Caco-2 (cell line): Measurements from ENCODE around the gene EMILIN3. TPM values are rescaled to one million over a fixed set of nuclear protein-coding genes. Genes with fewer than 3 reads are reported as not detected.
A peak's percentile ranks its signal among the peaks of the same experiment; 100 is the strongest.

Source experiments
- BruUV-seq: library from RNA; stranded (reverse); fragments of 400-500 nt; replicated peaks from 2 replicates; lab custom pipeline; 2021; lab: Mats Ljungman, UMichigan
- CTCF ChIA-PET: fragments of 300-600 bp; sonication (Branson Sonifier 250); formaldehyde crosslinking; loops from one replicate; lab custom pipeline; 2022; ENCODE audit warnings: antibody characterized with exemption; lab: Charles Lee
- POLR2A ChIA-PET: fragments of 300-600 bp; sonication (Branson Sonifier 250); formaldehyde crosslinking; loops from one replicate; lab custom pipeline; 2022; ENCODE audit warnings: antibody characterized with exemption; lab: Charles Lee
- DNase-seq, 2 experiments: peaks; one replicate each; pipeline versions ENCODE4 v3.0.0 to v3.0.0-alpha.2; 2020 to 2022
- H3K27me3 ChIP-seq: replicated peaks from 2 replicates; pipeline ENCODE4 v1.6.0; 2011; ENCODE audit warnings: low read length; ENCODE audit not compliant: control insufficient read depth, insufficient read depth
- H3K36me3 ChIP-seq: 2 replicates; pipeline ENCODE4 v1.5.1; 2011; ENCODE audit warnings: low read length; ENCODE audit not compliant: control insufficient read depth, insufficient read depth
- H3K4me1 ChIP-seq: fragments of 250-450 bp; sonication (Bioruptor Pico); 2 replicates; pipeline ENCODE4 v1.5.1; 2020; ENCODE audit warnings: mild to moderate bottlenecking
- H3K4me3 ChIP-seq: 2 replicates; pipeline ENCODE4 v1.5.1; 2011; ENCODE audit warnings: low read depth, mild to moderate bottlenecking, control low read depth, low read length
- H3K9me3 ChIP-seq: fragments of 250-450 bp; sonication (Bioruptor Pico); 2 replicates; pipeline ENCODE4 v1.5.1; 2020; ENCODE audit warnings: mild to moderate bottlenecking, moderate library complexity
- H3K27ac Mint-ChIP-seq: one replicate; pipeline ENCODE4 v1.8.0; 2022; ENCODE audit warnings: mixed read lengths; ENCODE audit not compliant: unreplicated experiment
- H3K27me3 Mint-ChIP-seq: one replicate; pipeline ENCODE4 v1.8.0; 2022; ENCODE audit warnings: mixed read lengths; ENCODE audit not compliant: insufficient read depth, unreplicated experiment
- H3K36me3 Mint-ChIP-seq: one replicate; pipeline ENCODE4 v1.8.0; 2022; ENCODE audit warnings: mild to moderate bottlenecking, mixed read lengths; ENCODE audit not compliant: insufficient read depth, unreplicated experiment
- H3K4me1 Mint-ChIP-seq: one replicate; pipeline ENCODE4 v1.8.0; 2022; ENCODE audit warnings: low read depth, mixed read lengths; ENCODE audit not compliant: unreplicated experiment
- H3K4me3 Mint-ChIP-seq: one replicate; pipeline ENCODE4 v1.8.0; 2022; ENCODE audit warnings: mild to moderate bottlenecking, moderate library complexity, mixed read lengths; ENCODE audit not compliant: unreplicated experiment
- H3K9me3 Mint-ChIP-seq: one replicate; pipeline ENCODE4 v1.8.0; 2022; ENCODE audit warnings: mixed read lengths; ENCODE audit not compliant: unreplicated experiment
- intact Hi-C: fragments of 100-400 bp; cut with micrococcal nuclease; formaldehyde crosslinking; loops from one replicate; pipeline ENCODE4 v1.10.0; 2022; ENCODE audit not compliant: unreplicated experiment
- total RNA-seq: library from RNA; stranded (reverse); gene quantifications from 2 replicates; pipeline ENCODE4 v1.2.3, GENCODE V29; 2022
- TF ChIP-seq, protein P1 (sequence below), 2 experiments: fragments of 200-600 bp in 1 of 2; IDR thresholded peaks; 1 replicate in 1 of 2; 2 replicates in 1 of 2; pipeline versions ENCODE4 v1.5.1 to v1.8.0; 2011 to 2022; ENCODE audit warnings: antibody characterized with exemption in 1 of 2, control low read depth in 1 of 2, inconsistent platforms in 1 of 2, low read depth in 1 of 2, low read length in 1 of 2, mild to moderate bottlenecking in 1 of 2, moderate library complexity in 1 of 2; ENCODE audit not compliant: insufficient read depth in 1 of 2, severe bottlenecking in 1 of 2, unreplicated experiment in 1 of 2

The EMILIN3 gene
- total RNA-seq, 1 experiment from 2014 or later: 0.50 TPM

DNA sequence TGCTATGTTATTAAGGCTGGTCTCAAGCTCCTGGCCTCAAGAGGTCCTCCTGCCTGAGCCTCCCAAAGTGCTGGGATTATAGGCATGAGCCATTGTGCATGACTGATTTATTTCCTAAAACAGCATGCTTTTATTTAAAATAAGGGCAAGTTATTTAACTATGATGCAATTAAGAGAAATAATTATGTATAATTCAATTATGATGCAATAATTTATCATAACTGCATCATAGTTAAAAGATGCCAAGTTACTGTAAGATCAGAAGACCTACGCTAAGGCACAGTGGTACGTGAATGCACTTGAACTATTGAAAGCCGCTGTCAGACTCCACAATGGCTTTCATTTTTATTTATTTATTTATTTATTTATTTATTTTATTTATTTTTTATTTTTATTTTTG lies 24.3 kb upstream of the EMILIN3 start:
- H3K27ac Mint-ChIP-seq: no peak overlapping the region
- CTCF ChIA-PET: interaction anchor here (0.7 kb wide), 1 partner anchor 50 kb away, joined by 3 read pairs; the partner anchor contains the start of gene LPIN3
- H3K9me3 ChIP-seq: no peaks in the 10 kb centered on the region
- TF ChIP-seq, protein P1, sequence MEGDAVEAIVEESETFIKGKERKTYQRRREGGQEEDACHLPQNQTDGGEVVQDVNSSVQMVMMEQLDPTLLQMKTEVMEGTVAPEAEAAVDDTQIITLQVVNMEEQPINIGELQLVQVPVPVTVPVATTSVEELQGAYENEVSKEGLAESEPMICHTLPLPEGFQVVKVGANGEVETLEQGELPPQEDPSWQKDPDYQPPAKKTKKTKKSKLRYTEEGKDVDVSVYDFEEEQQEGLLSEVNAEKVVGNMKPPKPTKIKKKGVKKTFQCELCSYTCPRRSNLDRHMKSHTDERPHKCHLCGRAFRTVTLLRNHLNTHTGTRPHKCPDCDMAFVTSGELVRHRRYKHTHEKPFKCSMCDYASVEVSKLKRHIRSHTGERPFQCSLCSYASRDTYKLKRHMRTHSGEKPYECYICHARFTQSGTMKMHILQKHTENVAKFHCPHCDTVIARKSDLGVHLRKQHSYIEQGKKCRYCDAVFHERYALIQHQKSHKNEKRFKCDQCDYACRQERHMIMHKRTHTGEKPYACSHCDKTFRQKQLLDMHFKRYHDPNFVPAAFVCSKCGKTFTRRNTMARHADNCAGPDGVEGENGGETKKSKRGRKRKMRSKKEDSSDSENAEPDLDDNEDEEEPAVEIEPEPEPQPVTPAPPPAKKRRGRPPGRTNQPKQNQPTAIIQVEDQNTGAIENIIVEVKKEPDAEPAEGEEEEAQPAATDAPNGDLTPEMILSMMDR (IDR thresholded peaks at IDR 0.05; ENCODE audit: insufficient read depth in 1 of 2, low read depth in 1 of 2, low read length in 1 of 2, severe bottlenecking in 1 of 2, unreplicated experiment in 1 of 2): no peak
- intact Hi-C loops: no loop called here
- H3K4me1 ChIP-seq: no peaks in the 10 kb centered on the region
- no peaks in the 10 kb centered on the region for H3K9me3 Mint-ChIP-seq
- no peaks in the 10 kb centered on the region for H3K36me3 ChIP-seq
- DNase-seq: no peak
- peaks cover 11% of the 10 kb centered on the region for H3K4me1 Mint-ChIP-seq
- POLR2A ChIA-PET: no interaction called here
- H3K36me3 Mint-ChIP-seq: no peaks in the 10 kb centered on the region
- H3K27me3 ChIP-seq: no peaks in the 10 kb centered on the region
- BruUV-seq: no TSS peak
- peaks cover 7% of the 10 kb centered on the region for H3K27me3 Mint-ChIP-seq
- H3K4me3 ChIP-seq: no peak overlapping the region
- no peak overlapping the region for H3K4me3 Mint-ChIP-seq

DNA sequence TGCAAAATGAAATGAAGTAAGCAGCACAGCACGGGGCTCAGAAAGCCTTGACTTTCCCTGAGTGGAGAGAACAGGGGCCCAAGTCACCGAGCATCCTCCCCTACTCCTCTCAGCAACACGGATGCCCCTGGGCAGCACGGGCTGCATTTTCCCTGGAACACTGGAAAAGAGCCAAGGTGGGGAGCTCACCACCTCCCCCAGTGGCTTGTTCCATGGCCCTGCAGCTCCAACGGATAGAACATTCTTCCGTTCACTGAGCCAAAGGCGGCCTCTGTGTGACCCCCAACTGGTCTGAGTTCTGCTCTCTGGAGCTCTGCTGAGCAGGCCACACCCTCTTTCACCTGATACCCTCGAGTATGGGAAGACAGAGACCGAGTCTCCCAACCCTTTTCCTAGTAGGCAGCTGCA lies 20.8 kb upstream of the EMILIN3 start:
- ChIA-PET POLR2A (no interaction called here), CTCF (no interaction called here)
- Histone ChIP-seq H3K4me3 (no peak overlapping the region), H3K9me3 (no peaks in the 10 kb centered on the region), H3K36me3 (no peaks in the 10 kb centered on the region), H3K27me3 (no peaks in the 10 kb centered on the region), H3K4me1 (no peaks in the 10 kb centered on the region)
- intact Hi-C loops: no loop called here
- TF ChIP-seq, protein P1 (IDR thresholded peaks at IDR 0.05; ENCODE audit: insufficient read depth in 1 of 2, low read depth in 1 of 2, low read length in 1 of 2, severe bottlenecking in 1 of 2, unreplicated experiment in 1 of 2): peak; percentile 6 to 17
- Mint-ChIP-seq H3K27me3 (peaks cover 8% of the 10 kb centered on the region), H3K4me3 (no peak overlapping the region), H3K27ac (no peak overlapping the region), H3K4me1 (peaks cover 11% of the 10 kb centered on the region), H3K36me3 (no peaks in the 10 kb centered on the region), H3K9me3 (no peaks in the 10 kb centered on the region)
- DNase-seq: no peak
- BruUV-seq: no TSS peak

DNA sequence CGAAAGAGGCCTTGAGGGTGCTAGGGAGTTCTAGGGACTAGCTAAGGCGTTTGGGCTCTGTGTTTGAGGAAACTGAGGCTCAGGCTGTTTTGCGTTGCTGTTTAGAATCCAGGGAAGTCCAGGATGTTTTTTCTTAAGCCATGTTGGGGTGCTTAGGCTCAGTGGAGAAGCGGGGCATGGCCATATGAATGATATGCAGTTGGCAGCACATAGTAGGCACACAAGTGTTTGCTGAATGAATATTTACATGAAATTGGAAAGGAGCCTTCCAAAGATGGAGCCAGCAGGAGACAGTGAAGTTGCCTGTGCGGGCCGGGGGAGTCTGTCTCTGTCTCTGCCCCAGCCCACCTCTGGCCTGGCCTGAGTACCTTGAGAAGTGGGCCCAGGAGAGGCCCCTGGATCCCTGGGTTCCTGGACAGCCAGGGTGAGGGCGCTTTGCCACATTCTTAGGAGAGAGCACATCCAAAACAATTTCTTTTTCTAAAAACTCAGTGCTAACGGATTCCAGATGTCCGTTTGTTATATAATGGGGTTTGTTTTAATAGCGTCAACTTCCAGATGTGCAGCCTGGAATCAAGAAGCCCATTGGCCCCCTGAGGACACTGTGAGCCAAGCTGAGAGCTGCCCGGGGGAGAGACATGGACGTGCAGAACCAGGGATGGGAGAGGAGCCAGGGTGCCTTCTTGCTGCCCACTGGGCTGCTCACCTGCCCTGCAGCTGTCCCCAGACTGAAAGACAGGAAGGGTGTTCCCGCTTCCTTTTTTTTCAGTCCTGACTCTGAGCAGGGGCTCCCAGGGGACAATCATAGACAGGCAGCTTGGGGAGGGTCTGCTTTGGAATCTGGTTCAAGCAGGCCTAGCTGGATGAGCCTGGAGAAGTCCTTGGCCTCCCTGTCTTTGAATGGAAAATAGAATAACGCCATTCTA lies 20.1 kb upstream of the EMILIN3 start:
- no TSS peak for BruUV-seq
- Mint-ChIP-seq H3K4me1 (peaks cover 6% of the 10 kb centered on the region), H3K4me3 (no peak overlapping the region), H3K36me3 (no peaks in the 10 kb centered on the region), H3K27ac (no peak overlapping the region), H3K27me3 (peaks cover 8% of the 10 kb centered on the region), H3K9me3 (no peaks in the 10 kb centered on the region)
- no peaks in the 10 kb centered on the region for H3K36me3 ChIP-seq
- H3K4me1 ChIP-seq: no peaks in the 10 kb centered on the region
- TF ChIP-seq, protein P1 (IDR thresholded peaks at IDR 0.05; ENCODE audit: insufficient read depth in 1 of 2, low read depth in 1 of 2, low read length in 1 of 2, severe bottlenecking in 1 of 2, unreplicated experiment in 1 of 2): no peak
- no peak for DNase-seq
- H3K9me3 ChIP-seq: no peaks in the 10 kb centered on the region
- H3K4me3 ChIP-seq: no peak overlapping the region
- intact Hi-C loops: no loop called here
- CTCF ChIA-PET: no interaction called here
- H3K27me3 ChIP-seq: no peaks in the 10 kb centered on the region
- POLR2A ChIA-PET: no interaction called here
